Neural progenitor cell (in vitro differentiated cells): Measurements from ENCODE around the gene ARSB.

ENCODE experiments used
- EZH2 ChIP-seq: fragments of 200-600 bp; sonication (generic); IDR thresholded peaks from 2 replicates; pipeline ENCODE4 v1.6.1; 2017; ENCODE audit warnings: antibody characterized with exemption, mild to moderate bottlenecking, moderate library complexity
- EZH2phosphoT487 ChIP-seq: fragments of 200-600 bp; sonication (generic); IDR thresholded peaks from 2 replicates; pipeline ENCODE4 v1.6.1; 2017; ENCODE audit warnings: antibody characterized with exemption
- TF ChIP-seq, protein P1 (sequence below): fragments of 200-600 bp; sonication (generic); IDR thresholded peaks from 2 replicates; pipeline ENCODE4 v1.5.1; 2017; ENCODE audit warnings: antibody characterized with exemption, mild to moderate bottlenecking

DNA sequence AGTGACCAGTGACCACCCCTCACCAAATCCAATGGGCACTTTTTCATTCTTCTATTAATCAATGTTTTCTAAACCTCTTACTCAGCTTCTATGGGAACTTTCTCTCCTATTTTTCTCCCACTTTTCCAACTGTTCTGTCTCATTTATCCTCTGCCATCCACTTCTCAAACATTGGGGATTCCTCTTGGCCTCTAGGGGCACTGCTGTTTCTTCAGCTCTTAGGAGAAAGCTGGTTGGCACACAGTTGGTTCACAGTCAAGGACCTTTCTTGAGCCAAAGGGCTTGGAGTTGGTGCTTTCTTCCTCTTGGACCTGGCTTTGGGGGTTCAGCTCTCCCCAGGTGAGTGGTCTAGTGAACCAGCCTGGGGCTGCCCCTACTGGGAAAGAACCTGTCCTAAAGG lies 224.3 kb downstream of the ARSB start:
- TF ChIP-seq EZH2 (no peak), EZH2phosphoT487 (no peak)
- TF ChIP-seq, protein P1, sequence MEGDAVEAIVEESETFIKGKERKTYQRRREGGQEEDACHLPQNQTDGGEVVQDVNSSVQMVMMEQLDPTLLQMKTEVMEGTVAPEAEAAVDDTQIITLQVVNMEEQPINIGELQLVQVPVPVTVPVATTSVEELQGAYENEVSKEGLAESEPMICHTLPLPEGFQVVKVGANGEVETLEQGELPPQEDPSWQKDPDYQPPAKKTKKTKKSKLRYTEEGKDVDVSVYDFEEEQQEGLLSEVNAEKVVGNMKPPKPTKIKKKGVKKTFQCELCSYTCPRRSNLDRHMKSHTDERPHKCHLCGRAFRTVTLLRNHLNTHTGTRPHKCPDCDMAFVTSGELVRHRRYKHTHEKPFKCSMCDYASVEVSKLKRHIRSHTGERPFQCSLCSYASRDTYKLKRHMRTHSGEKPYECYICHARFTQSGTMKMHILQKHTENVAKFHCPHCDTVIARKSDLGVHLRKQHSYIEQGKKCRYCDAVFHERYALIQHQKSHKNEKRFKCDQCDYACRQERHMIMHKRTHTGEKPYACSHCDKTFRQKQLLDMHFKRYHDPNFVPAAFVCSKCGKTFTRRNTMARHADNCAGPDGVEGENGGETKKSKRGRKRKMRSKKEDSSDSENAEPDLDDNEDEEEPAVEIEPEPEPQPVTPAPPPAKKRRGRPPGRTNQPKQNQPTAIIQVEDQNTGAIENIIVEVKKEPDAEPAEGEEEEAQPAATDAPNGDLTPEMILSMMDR, result peak; percentile 34
